CD14-positive monocyte (primary cell): ENCODE results near the gene H2AZ1. TPM values are rescaled to one million over a fixed set of nuclear protein-coding genes. Genes with fewer than 3 reads are reported as not detected.

Source experiments
- DNase-seq, 3 donors: peaks; one replicate each; pipeline ENCODE4 v3.0.0-alpha.2; 2011 to 2022
- H2AFZ ChIP-seq: 2 replicates; pipeline ENCODE4 v1.6.0; 2012; ENCODE audit warnings: mild to moderate bottlenecking, low read depth, low read length, inconsistent platforms; ENCODE audit not compliant: insufficient read depth, poor library complexity, severe bottlenecking
- H3K27ac ChIP-seq, 2 donors: 1 replicate in 1 of 2; 2 replicates in 1 of 2; pipeline ENCODE4 v1.5.1; 2012 to 2013; ENCODE audit warnings: low read length in 2 of 2, control low read depth in 1 of 2, inconsistent platforms in 1 of 2, low read depth in 1 of 2, mild to moderate bottlenecking in 1 of 2
- H3K27me3 ChIP-seq, 2 donors: one replicate each; pipeline versions ENCODE4 v1.6.0 to v1.6.1; 2011 to 2013; ENCODE audit warnings: low read length in 2 of 2; ENCODE audit not compliant: control insufficient read depth in 2 of 2, insufficient read depth in 2 of 2
- H3K36me3 ChIP-seq, 2 donors: replicated peaks in 1 of 2; 1 replicate in 1 of 2; 2 replicates in 1 of 2; pipeline versions ENCODE4 v1.5.1 to v1.6.1; 2012 to 2013; ENCODE audit warnings: low read length in 2 of 2, control low read depth in 1 of 2, inconsistent platforms in 1 of 2, mild to moderate bottlenecking in 1 of 2; ENCODE audit not compliant: insufficient read depth in 2 of 2, control insufficient read depth in 1 of 2
- H3K4me1 ChIP-seq, 2 donors: 1 replicate in 1 of 2; 2 replicates in 1 of 2; pipeline versions ENCODE4 v1.5.1 to v1.6.1; 2012 to 2013; ENCODE audit warnings: low read length in 2 of 2, control low read depth in 1 of 2, inconsistent platforms in 1 of 2, mild to moderate bottlenecking in 1 of 2, moderate library complexity in 1 of 2; ENCODE audit not compliant: insufficient read depth in 2 of 2, control insufficient read depth in 1 of 2
- H3K4me2 ChIP-seq: replicated peaks from 2 replicates; pipeline ENCODE3; 2012; ENCODE audit warnings: low read length, moderate library complexity, mild to moderate bottlenecking; ENCODE audit not compliant: poor library complexity, severe bottlenecking; ENCODE audit errors: extremely low read depth
- H3K4me3 ChIP-seq, 3 experiments: fragments of 200-600 bp in 1 of 3; sonication (generic) in 1 of 3; replicated peaks in 1 of 3; 1 replicate in 2 of 3; 2 replicates in 1 of 3; pipeline ENCODE4 v1.5.1; 2011 to 2013; ENCODE audit warnings: low read length in 3 of 3, mild to moderate bottlenecking in 3 of 3, control low read depth in 2 of 3, low read depth in 2 of 3, inconsistent platforms in 1 of 3, moderate library complexity in 1 of 3
- H3K79me2 ChIP-seq: 2 replicates; pipeline ENCODE4 v1.6.0; 2012; ENCODE audit warnings: mild to moderate bottlenecking, control low read depth, inconsistent platforms, low read length, moderate library complexity; ENCODE audit not compliant: insufficient read depth
- H3K9ac ChIP-seq: 2 replicates; pipeline ENCODE4 v1.6.0; 2017; ENCODE audit warnings: low read length, mild to moderate bottlenecking; ENCODE audit not compliant: insufficient read depth, poor library complexity, severe bottlenecking
- H3K9me3 ChIP-seq, 2 donors: replicated peaks in 1 of 2; 1 replicate in 1 of 2; 2 replicates in 1 of 2; pipeline versions ENCODE4 v1.5.1 to v1.6.1; 2012 to 2013; ENCODE audit warnings: low read length in 2 of 2, control low read depth in 1 of 2; ENCODE audit not compliant: control insufficient read depth in 1 of 2, insufficient read depth in 1 of 2
- H4K20me1 ChIP-seq: 2 replicates; pipeline ENCODE4 v1.6.0; 2012; ENCODE audit warnings: mild to moderate bottlenecking, low read length, control low read depth, moderate library complexity; ENCODE audit not compliant: insufficient read depth
- H3K27ac Mint-ChIP-seq, 7 donors: one replicate each; pipeline ENCODE4 v1.8.0; 2020; ENCODE audit warnings: mild to moderate bottlenecking in 7 of 7, mixed read lengths in 7 of 7, moderate library complexity in 6 of 7, inconsistent platforms in 2 of 7
- H3K27me3 Mint-ChIP-seq, 3 donors: one replicate each; pipeline ENCODE4 v1.8.0; 2021 to 2022; ENCODE audit warnings: low read depth in 3 of 3, mild to moderate bottlenecking in 3 of 3, mixed read lengths in 3 of 3, moderate library complexity in 3 of 3, inconsistent platforms in 1 of 3
- H3K36me3 Mint-ChIP-seq, 2 donors: one replicate each; pipeline ENCODE4 v1.8.0; 2020; ENCODE audit warnings: mixed read lengths in 2 of 2, inconsistent platforms in 1 of 2, mild to moderate bottlenecking in 1 of 2
- H3K4me1 Mint-ChIP-seq: one replicate; pipeline ENCODE4 v1.8.0; 2020; ENCODE audit warnings: mild to moderate bottlenecking, mixed read lengths
- H3K4me3 Mint-ChIP-seq, 2 donors: one replicate each; pipeline ENCODE4 v1.8.0; 2020; ENCODE audit warnings: mild to moderate bottlenecking in 2 of 2, mixed read lengths in 2 of 2, moderate library complexity in 1 of 2
- H3K9me3 Mint-ChIP-seq, 7 donors: one replicate each; pipeline ENCODE4 v1.8.0; 2020 to 2022; ENCODE audit warnings: mixed read lengths in 7 of 7, mild to moderate bottlenecking in 6 of 7, moderate library complexity in 6 of 7, inconsistent platforms in 2 of 7
- WGBS: methylation state at CpG from one replicate; pipeline ENCODE4 v1.1.5; 2013; ENCODE audit warnings: missing lambda C conversion rate; ENCODE audit not compliant: insufficient coverage; 5-methylcytosine and 5-hydroxymethylcytosine counted together
- intact Hi-C, 2 donors: fragments of 100-400 bp; cut with micrococcal nuclease; formaldehyde crosslinking; loops; one replicate each; pipeline versions ENCODE4 v1.15.0 to v1.15.1; 2023
- polyA plus RNA-seq, 3 donors: library from polyadenylated mRNA; depleted of rRNA in 1 of 3; unstranded in 2 of 3; stranded (reverse) in 1 of 3; fragments of 300-500 nt in 2 of 3; fragments of >200 nt in 1 of 3; fragmentation: Illumina TruSeq in 2 of 3; gene quantifications; 1 replicate in 2 of 3; 2 replicates in 1 of 3; pipeline ENCODE4 v1.2.3, GENCODE V29; 2012 to 2021
- TF ChIP-seq, protein P1 (sequence below): fragments of 200-600 bp; IDR thresholded peaks from one replicate; pipeline ENCODE4 v1.8.0; 2022; ENCODE audit warnings: antibody characterized with exemption, mild to moderate bottlenecking

H2AZ1 gene
- polyA plus RNA-seq, 3 donors = 208 to 450 (median 416) TPM

DNA sequence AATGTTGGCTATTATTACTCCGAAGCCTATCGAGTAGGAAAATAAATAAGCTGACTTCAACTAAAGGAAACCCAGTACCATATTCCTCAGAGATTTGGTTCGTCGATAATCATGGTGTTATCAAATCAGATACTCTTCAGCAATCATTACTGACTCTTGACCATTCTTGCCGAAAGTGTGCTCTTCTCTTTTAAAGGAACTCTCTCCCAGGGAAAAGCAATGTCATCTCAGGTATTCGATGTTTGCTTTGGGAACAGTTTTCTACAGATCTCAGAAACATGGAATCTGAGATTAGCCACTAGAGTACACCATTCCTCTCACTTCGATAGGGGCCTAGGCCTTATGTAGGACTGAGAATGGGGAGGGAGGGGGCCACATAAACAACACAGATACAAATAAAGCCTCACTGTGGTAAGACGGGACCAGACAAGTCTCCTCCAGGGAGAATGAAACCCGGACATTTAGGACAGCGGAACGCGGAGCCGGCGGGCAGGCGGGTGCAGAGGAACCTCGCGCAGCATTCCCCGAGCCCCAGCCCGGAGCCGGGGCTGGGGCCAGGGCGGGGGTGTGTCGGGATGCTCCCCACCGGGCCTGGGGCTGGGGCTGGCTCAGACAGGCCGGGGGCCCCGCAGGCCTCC is 4.2 kb downstream of the H2AZ1 start:
- Histone ChIP-seq H3K79me2 (peaks cover 90% of the 10 kb centered on the region), H3K9me3 (no peaks in the 10 kb centered on the region), H3K27ac (peak overlapping the region; percentile 82 to 86), H3K27me3 (no peaks in the 10 kb centered on the region), H3K4me2 (peak overlapping the region; percentile 84), H3K9ac (peak overlapping the region; percentile 86), H2AFZ (peak overlapping the region; percentile 85), H3K36me3 (peaks cover 3 to 11% of the 10 kb centered on the region in 2 donors), H4K20me1 (peaks cover 47% of the 10 kb centered on the region), H3K4me1 (peaks cover 37 to 58% of the 10 kb centered on the region in 2 donors), H3K4me3 (peak overlapping the region; percentile 77 to 88 (median 88))
- TF ChIP-seq, protein P1, sequence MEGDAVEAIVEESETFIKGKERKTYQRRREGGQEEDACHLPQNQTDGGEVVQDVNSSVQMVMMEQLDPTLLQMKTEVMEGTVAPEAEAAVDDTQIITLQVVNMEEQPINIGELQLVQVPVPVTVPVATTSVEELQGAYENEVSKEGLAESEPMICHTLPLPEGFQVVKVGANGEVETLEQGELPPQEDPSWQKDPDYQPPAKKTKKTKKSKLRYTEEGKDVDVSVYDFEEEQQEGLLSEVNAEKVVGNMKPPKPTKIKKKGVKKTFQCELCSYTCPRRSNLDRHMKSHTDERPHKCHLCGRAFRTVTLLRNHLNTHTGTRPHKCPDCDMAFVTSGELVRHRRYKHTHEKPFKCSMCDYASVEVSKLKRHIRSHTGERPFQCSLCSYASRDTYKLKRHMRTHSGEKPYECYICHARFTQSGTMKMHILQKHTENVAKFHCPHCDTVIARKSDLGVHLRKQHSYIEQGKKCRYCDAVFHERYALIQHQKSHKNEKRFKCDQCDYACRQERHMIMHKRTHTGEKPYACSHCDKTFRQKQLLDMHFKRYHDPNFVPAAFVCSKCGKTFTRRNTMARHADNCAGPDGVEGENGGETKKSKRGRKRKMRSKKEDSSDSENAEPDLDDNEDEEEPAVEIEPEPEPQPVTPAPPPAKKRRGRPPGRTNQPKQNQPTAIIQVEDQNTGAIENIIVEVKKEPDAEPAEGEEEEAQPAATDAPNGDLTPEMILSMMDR = no peak
- DNase-seq = peak in 2 of 3 donors; percentile 6 to 22
- peak overlapping the region; percentile 86 to 96 (median 92) for H3K27ac Mint-ChIP-seq
- no peaks in the 10 kb centered on the region for H3K27me3 Mint-ChIP-seq
- 2% methylated on average over 20 of the region's 25 CpGs for WGBS
- H3K36me3 Mint-ChIP-seq = peaks cover 7 to 13% of the 10 kb centered on the region in 2 donors
- peak overlapping the region; percentile 96 to 98 for H3K4me3 Mint-ChIP-seq
- intact Hi-C loops = loop anchor here (5.0 kb wide), 4 partner anchors 49 to 384 kb away; partner anchors contain the start of genes DAPP1 (in 1 of the 2), LAMTOR3 (in 1 of the 2) and TRMT10A (in 1 of the 2)
- H3K9me3 Mint-ChIP-seq = no peaks in the 10 kb centered on the region
- peaks cover 49% of the 10 kb centered on the region for H3K4me1 Mint-ChIP-seq

GRCh38 chr4:99943904-99944437 is 6.1 kb downstream of the H2AZ1 start:
- H3K27me3 ChIP-seq = no peaks in the 10 kb centered on the region
- no peak overlapping the region for H3K27ac ChIP-seq
- intact Hi-C loops = no loop called here
- H2AFZ ChIP-seq = no peak overlapping the region
- Mint-ChIP-seq H3K4me3 (peak overlapping the region in 1 of 2 donors; percentile 26), H3K4me1 (peaks cover 49% of the 10 kb centered on the region), H3K27ac (no peak overlapping the region), H3K27me3 (no peaks in the 10 kb centered on the region), H3K9me3 (no peaks in the 10 kb centered on the region), H3K36me3 (peaks cover 7 to 18% of the 10 kb centered on the region in 2 donors)
- peaks cover 93% of the 10 kb centered on the region for H3K79me2 ChIP-seq
- H4K20me1 ChIP-seq = peaks cover 65% of the 10 kb centered on the region
- H3K4me2 ChIP-seq = peak overlapping the region; percentile 27
- no CpG with 5 or more reads among the region's 2 CpGs for WGBS
- H3K9me3 ChIP-seq = no peaks in the 10 kb centered on the region
- H3K9ac ChIP-seq = no peak overlapping the region
- peaks cover 36 to 51% of the 10 kb centered on the region in 2 donors for H3K4me1 ChIP-seq
- no peak for DNase-seq
- H3K4me3 ChIP-seq = no peak overlapping the region
- TF ChIP-seq, protein P1 = no peak
- H3K36me3 ChIP-seq = peaks cover 3 to 11% of the 10 kb centered on the region in 2 donors
